Activated T-cell treated with anti-CD3 and anti-CD28 coated beads, Interleukin-2, amount 50 U/mL, for 1 hour (primary cell): ENCODE results near the gene SETBP1.

Experiments
- DNase-seq: peaks from one replicate; pipeline ENCODE4 v3.0.0-alpha.2; 2020

The SETBP1 gene

DNA sequence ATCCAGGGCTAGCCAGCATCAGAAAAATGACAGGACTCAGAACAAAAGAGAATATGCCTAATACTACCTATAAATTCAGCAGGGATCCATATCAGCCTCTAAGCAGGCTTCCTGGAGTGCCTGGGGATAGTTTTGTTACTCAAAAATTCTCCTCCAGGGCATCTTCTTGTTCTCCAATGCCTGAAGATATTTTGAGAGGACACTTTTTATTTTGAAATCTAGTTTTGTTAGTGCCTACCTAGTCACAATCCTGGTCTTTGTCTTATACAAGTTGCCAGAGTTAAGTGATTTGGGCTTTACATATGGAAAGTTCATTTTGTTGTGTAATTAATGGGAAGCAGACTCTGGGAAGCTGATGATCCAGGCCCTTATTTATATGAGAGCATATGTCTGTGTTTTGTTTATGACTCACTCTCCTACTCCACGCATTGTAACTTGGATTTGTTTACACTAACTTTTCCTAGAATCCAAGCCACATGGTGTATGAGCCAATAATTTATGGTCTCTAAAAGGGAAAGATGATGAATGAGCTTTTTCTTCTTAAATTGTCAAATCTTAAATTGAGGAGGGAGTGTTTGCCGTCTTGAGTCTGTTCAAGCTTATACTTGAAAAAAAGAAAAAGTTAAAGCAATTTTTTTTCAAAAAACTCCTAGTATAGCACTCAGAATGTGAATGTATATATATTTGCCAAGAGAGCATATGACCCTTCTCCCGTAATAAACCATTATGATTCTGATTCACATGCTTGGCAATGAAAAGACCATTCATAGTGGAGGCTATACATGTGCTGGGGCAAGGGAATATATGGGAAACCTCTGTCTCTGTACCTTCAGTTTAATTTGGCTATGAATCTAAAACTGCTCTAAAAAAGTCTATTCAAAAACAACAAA, 370.3 kb downstream of the SETBP1 start:
- no peak for DNase-seq

DNA sequence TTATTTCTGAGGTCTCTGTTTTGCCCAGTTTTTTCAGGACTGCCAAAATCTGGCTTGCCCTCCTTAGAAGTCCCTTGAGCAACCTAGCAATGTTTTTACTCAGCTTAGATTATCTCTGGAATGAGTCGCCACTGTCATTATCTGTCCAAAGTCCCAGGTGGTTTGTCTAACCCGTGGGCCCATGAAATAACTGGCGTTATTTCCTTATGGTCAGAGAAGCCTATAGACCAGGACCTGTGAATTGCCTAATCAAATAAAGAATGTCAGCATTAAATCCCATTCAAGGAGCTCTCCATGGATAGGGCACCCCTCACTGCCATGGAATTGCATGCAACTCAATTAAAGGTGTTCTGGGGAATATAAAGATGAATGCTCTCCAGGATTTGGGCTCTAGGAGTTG, 373.9 kb downstream of the SETBP1 start:
- DNase-seq = no peak

DNA sequence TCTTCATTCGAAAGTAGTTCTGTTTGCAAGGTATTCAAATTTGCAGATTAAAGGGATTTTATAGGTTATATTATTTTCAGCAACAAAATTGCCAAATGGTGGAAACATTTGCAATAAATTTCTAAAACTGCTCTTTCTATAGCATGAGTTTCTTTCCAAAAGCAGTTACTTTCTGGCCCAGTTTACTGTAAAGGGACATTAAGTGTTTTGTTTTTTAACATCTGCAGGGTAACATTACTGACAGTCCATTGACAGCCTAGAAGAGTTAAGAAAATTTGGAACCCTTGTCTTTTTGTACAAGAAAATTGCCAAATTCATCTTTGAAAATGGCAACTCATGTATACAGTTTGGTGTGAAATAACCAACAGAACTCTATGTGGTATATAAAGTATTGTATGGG, 375.1 kb downstream of the SETBP1 start:
- DNase-seq = no peak

DNA sequence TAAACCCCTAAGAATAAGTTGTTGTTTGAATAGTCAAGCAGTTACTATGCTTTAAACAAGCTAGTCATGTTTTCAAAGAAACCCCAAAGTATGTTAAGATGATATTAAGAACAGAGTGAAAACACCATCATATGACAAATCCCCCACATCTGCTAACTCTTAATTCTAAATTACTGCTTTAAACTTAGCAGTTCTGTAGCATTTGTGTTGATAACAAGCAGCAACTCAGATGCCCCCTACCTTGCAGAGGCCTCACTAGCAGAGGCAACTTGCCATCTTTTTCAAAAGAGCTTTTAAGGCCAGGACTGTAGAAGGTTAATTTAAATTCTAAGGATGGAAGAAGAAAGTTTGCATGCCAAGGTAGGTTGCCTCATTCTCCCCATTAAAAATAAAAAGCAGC, 376.2 kb downstream of the SETBP1 start:
- no peak for DNase-seq

DNA sequence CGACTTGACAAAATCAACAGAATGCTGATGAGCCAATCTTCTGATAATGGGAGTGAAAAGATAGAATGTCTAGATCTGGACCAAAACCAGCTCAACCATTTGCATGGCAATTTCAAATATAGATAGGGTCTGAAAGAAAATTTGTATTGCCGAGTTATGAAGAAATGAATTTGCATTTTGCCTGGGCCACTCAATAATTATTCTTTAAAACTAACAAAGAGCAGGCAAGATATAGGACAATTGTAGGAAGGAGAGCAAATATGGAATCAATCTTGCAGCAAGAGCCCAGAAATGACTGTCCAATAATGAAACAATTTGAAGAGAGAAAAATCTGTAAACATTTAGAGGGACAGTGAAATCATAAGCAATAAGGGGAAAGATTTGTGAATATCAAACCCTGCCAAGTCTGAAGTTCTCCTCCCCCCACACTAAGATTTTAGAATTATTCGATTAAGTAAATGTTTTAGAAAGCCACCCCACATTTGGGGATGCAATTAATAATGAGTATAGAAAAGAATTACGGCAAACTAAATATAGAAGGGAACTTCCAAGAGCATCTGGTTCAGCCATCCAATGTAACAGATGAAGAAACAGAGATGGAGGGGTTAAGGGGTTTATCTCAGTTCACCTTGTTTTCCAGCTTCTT, 377.4 kb downstream of the SETBP1 start:
- no peak for DNase-seq

DNA sequence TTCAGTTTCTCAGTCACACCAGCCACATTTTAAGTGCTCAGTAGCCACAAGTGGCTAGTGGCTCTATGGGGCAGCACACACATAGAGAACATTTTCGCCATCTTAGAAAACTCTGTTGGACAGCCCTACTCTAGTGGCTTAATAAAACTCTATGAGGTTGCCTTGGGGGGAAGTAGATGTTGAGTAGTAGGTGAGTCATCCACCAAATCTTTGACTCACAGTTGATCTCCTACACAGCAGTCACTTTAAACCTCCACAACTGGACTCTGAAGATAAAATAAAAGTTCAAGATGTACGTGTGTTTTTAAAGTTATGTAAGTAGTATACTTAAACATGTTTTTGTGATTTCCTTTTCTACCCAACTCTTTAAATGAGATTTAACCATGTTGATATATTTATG, 379.0 kb downstream of the SETBP1 start:
- DNase-seq = no peak

DNA sequence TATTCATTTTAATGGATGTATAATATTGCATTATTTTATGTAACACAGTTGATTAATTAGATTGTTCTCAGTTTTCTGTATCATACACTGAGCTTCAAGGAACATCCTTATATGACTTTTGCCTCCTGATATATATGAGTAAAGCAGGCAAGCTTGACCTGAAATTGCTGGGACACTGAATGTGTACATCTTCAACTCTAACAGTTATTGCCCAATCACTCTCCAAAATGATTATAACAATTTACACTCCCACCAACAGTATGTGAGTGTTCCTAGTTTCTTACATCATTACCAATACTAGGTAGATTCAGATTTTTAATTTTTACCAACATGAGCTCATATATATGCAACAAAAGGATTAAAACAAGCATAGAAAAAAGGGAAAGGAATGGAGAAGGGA, 379.4 kb downstream of the SETBP1 start:
- DNase-seq = no peak

DNA sequence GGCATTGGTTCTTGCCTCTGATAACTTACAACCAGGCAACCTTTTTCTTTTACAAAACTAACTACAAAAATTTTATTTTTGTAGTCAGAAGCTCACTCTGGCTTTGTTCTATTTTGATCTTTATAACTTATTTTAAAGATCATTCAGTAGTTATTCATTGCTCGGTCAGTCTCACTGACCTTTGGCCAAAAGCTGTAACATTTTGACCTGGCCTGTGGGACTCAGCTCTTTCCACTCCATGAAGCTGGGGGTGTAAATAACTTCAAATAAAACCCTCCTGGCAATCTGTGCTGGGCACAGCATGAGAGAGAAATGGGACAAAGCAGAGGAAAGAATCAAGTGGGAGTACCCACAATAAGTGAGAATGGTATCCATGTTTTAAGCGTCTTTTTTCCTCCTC, 380.7 kb downstream of the SETBP1 start:
- no peak for DNase-seq

DNA sequence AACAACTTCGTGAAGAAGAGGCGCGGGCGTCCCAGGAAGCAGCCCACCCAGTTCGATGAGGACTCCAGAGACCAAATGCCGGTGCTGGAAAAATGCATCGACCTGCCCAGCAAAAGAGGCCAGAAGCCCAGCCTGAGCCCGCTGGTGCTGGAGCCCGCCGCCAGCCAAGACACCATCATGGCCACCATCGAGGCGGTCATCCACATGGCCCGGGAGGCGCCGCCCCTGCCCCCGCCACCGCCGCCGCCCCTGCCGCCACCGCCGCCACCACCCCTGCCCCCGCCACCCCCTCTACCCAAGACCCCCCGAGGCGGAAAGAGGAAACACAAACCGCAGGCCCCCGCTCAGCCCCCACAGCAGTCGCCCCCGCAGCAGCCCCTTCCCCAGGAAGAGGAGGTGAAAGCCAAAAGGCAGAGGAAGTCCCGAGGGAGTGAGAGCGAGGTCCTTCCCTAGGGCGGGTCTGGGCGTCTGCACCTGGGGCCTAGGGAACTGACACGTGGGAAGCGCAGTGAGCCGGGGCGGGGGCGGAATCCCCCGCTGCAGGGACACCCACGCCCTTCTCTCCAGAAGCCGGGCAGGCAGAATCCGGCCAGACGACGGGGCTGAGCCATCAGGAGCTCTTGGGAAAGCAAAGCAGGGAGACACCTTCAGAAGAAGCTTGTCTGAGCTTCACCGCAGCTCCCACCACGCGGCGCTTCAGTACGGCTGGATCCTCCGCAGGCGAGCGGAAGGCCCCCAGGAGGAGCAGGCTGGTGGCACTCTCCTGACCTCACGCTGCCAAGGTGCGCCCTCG, 382.8 kb downstream of the SETBP1 start:
- no peak for DNase-seq

DNA sequence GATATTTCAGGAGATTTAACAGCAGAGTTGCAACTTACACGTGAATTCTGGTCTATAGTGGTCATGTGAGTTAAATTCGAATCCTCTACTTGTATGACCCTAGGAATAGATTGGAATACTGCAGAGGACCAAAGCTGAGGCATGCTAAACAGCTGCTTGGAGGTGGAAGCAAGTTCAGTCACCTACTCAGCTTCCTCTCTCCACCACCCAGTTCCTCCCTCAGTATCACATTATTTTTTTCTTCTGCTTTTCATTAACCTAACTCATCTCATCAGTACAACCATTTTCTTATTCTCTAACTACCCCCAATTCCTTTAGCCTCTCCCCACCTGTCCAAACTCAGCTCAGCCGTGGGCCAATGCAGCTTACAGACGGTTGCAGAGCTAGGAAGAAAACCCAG, 385.5 kb downstream of the SETBP1 start:
- no peak for DNase-seq

DNA sequence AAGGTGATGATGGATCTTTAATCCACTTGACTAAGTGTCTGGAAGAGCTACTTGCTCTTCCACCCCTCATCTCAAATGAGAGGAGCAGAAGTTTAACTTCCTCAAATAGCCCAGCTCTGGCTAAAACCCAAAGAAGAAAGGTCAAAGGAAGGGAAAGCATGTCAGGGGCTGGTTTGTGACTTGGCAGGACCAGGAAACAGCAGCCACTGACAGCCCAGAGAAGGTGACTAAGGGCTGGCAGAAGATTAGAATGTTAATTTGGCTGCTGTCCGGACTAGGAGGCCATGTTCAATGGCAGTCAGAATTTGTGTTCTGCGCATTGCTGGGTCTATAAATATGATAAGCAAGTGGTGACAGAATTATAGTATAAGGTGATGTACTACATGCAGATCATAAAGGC, 386.2 kb downstream of the SETBP1 start:
- DNase-seq = no peak

DNA sequence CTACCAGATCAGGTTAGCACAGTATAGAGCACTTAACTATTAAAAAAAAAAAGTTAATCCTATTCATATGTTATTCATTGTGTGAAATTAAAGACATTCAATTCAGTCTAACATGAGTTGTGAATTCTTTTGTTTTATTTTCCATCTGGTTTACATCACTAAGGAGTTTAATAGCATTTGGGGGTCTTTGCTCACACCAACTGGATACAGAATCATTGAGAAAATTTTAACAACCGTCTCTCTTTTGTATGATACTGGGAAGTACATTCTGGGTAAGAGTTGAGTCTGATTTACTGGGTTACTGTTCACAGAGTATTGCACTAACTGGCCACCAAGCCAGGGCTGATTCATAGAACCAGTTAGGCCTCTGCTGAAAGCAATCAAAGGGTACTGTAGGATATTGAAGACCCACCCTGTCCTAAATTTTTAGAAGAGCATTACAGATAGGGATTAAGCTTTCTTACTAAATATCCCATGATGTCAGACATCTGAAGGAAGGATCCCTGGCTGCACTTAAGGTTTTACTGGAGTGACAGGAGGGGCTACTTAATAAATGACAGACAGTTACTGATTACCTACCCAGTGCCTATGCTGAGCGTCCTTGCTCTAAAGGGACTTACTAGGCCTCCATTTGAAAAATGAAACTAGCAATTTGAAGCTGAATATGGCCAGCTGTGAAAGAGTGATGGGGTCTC, 387.9 kb downstream of the SETBP1 start:
- DNase-seq = no peak

DNA sequence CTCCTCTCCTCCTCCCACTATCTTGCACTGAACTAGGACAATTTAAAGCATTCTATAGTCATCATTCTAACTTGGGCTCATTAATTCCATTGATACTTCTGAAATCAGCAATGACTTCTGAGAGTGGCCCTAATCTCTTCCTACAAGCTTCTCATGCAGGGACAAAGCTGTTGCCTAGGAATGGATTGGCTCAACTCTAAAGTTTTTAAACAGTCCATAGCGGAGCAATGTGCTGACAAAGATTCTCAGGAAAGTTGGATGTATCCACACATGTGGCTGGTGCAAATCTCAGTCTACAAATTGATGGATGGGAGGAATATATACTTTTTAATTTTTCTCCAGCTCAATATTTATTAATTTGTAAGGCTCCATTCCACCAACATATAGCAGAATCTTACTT, 388.9 kb downstream of the SETBP1 start:
- no peak for DNase-seq

DNA sequence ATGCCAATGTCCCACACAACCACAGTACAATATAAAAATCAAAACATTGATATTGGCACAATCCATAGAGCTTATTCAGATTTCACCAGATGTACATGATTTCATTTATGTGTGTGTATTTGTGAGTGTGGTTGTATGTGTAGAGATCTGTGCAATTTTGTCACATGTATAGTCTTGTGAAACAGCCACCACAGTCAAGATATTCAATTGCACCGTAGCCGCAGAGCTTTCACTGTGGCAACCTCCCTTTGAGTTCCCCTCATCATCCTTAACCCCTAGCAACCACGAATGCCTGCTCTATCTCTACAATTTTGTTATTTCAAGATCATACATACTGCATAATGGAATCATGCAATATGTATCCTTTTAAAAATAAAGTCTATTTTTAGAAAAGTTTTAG, 391.3 kb downstream of the SETBP1 start:
- DNase-seq = no peak

DNA sequence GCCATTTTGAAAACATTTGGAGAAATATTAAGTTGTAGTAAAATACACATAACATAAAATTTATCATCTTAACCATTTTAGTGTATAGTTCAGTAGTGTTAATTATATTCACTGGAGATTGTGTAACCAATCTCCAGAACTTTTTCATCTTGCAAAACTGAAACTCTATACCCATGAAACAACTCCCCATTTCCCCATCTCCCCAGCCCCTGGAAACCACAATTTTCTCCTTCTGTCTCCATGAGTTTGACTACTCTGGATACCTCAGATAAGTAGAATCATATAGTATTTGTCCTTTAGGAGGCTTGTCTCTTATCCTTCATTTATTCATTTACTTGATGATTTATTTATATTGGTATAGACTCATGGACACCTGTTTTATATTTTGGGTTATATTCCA, 392.9 kb downstream of the SETBP1 start:
- DNase-seq = no peak

DNA sequence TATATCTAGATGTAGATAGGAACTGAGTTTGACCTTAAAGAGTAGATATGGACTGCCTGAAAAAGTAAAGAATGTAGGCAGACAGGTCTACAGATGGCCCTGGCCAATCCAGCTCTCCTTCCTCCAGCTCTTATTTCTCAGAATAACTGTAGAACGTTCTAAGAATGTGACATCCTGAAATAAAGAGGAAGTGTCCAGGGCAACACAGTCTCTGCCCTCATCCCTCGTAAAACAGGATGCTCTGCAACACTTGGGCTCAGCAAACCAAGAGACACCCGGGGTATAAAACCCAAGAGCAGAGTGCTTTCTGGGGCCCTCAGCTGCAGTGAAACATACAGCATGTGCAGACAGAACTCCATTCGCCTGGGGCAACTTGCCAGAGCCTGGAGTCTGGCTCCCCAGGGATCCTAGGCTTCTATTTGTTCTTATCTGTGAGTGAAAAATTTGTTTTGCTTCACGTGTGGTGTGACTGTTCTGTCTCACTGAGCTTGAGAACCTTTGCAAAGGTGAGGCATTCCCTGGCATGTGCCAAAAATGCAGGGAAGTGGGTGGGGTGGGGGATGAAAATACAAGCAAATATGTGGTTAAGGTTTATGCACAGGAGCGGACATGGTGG, 401.0 kb downstream of the SETBP1 start:
- DNase-seq = no peak

DNA sequence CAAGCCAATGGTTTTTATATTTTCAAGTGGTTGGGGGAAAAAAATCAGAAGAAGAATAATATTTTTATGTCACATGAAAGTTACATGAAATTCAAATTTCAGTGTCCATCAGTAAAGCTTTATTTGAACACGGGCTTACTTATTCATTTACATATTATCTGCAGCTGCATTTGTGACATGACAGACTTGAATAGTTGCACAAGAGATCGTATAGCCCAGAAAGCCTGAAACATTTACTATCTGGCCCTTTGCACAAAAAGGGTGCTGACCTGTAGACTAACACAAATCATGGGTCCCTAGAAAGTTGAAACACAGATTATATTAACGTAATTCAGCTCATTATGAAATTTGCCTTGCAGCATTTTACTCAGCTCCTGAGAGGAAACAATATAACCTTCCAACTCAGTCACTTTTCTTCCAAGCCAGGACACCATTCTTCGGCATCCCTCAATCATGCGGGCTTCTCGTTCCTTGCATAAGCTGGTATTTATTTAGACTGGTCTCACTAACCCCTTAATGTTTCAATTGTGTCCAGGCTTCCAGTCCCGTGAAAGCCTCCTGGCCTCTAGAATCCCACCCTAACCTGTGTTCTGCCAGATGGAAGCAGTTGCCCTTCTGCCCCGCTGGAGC, 402.7 kb downstream of the SETBP1 start:
- no peak for DNase-seq

DNA sequence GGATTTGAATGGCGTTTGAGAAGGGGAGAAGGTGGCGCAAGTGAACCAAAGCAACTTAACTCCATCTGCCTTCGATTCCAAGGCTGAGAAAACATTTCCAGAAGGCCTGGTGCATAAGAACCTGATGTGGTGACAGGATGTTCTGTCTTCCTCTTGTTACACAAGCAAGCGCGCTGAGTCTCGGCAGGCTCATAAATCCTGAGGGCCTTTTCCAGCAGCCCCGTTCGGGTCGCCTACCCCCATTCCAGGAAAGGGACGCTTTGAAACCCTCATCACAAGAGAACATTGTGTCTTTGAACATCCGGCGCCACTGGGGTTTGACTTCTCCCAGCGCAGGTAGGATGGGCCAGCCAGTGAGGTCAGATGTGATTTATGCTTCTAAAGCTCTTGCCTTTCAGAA, 403.5 kb downstream of the SETBP1 start:
- no peak for DNase-seq

DNA sequence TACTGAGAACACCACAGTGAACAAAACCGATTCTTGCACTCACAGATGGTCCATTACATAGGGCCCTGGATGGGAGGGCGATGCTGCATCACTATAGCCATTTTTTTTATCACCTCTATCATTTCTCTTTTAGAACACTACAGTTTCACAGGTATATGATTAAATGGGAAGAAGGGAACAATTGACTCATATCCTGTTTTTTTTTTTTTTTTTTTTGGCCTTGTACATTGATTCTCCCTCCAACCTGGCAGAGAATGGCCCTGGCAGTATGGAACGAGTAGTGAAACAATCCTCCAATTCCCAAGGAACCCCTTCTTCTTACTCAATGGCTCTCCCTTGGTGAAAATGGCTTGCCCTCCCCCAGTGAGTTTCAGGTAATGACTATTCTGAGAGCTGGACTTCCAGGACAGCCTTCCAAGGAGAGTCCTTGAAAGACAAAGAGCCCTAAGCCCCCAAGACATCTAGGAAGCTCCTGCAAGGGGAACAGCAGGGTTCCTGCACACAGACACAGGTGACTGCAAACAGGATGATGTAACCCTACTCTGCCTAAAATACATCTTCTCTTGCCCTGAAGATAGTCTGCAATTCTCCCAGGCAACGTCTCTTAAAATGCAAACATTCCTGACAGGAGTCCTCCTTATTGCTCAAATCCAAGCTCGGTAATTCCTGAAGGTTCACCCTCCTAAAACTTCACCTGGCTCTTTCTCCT, 405.4 kb downstream of the SETBP1 start:
- DNase-seq = no peak

DNA sequence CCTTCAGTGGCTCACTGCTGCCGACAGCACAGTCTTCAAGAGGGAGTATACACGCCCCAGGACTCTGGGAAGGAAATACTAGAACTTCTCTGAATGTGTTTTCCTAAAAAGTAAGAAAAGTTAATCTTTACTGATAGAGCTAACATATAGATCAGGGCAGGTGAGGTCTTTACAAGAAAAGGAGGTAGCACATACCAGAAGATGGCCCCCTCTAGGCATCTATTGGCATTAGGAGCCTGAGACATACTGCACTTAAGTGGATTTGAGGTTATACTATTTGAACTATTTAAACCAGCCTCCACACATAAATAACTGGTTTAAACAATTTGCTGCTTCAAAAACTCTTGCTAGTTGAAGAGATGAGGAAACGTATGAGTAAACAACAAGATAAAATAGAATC, 406.1 kb downstream of the SETBP1 start:
- DNase-seq = no peak

DNA sequence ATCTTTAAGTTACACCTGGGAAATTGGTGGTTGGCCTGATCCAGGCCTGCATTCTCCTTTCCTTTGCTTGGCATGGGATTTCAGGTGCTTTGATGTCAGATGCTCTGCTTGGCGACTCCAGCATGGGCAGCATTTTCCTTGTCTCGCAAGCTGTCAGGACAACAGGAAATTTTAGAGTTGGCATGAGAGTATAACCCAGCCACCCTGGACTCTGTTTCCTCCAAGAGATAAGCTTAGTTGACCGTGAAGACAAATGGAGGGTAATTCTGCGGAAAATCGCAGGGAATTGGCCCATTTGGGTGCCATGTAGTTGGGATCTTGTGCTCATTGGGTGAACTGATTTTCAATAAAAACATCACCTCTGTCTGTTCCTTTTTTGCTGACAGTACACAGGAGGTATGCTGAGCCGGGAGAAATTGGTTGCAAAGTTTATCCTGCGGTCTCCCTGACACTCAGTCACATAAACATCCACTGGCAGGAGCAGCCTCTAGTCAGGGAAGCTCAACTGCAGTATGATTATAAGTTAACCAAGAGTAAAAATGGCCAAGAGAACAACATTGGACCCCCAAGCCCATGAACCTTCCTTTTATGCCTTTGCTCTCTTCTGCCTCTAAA, 409.9 kb downstream of the SETBP1 start:
- DNase-seq = no peak
